ENCODE results near the gene DHDH. TPM values are rescaled to one million over a fixed set of nuclear protein-coding genes. Genes with fewer than 3 reads are reported as not detected.
"Not testable (repeated sequence)": the region's sequence is repeated elsewhere in the genome, so short reads cannot be mapped to it uniquely, and the experiment has no call there.

Gene DHDH
- total RNA-seq, 1 donor = 0.36 TPM

DNA sequence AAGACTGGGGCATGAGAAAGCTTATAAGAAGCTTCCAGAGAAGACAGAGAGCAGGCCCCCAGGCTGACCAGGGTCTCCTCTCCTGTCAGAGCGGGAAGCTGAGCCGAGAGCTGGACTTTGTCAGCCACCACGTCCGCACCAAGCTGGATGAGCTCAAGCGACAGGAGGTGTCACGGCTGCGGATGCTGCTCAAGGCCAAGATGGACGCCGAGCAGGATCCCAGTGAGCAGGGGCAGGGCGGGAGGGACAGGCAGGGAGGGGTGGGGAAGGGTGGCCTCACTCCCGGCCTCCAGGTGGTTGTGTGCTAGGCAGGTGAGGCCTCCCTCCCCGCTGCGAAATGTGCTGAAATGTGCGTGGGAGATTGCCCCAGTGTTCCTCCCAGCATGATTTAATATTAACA is 27.8 kb upstream of the DHDH start:
- DNase-seq (ENCODE audit: insufficient read length, low spot score, missing footprints) = no peak
- Histone ChIP-seq H3K4me2 (ENCODE audit: insufficient read depth, low read length) (no peak overlapping the region), H3K27me3 (ENCODE audit: insufficient read depth, low read length) (no peaks in the 10 kb centered on the region), H4K20me1 (ENCODE audit: insufficient read depth, low read length) (peaks cover 11% of the 10 kb centered on the region), H3K4me3 (ENCODE audit: insufficient read depth, low read length) (no peak overlapping the region), H2AFZ (ENCODE audit: low read length) (no peak overlapping the region), H3K79me2 (ENCODE audit: insufficient read depth, low read length) (peaks cover 28% of the 10 kb centered on the region), H3K36me3 (ENCODE audit: insufficient read depth, low read length) (peaks cover 32% of the 10 kb centered on the region), H3K27ac (ENCODE audit: low read depth, low read length) (no peak overlapping the region), H3K9me3 (ENCODE audit: low read depth, low read length) (no peaks in the 10 kb centered on the region), H3K4me1 (ENCODE audit: insufficient read depth, low read length) (peaks cover 8% of the 10 kb centered on the region)
- TF ChIP-seq, protein P1, sequence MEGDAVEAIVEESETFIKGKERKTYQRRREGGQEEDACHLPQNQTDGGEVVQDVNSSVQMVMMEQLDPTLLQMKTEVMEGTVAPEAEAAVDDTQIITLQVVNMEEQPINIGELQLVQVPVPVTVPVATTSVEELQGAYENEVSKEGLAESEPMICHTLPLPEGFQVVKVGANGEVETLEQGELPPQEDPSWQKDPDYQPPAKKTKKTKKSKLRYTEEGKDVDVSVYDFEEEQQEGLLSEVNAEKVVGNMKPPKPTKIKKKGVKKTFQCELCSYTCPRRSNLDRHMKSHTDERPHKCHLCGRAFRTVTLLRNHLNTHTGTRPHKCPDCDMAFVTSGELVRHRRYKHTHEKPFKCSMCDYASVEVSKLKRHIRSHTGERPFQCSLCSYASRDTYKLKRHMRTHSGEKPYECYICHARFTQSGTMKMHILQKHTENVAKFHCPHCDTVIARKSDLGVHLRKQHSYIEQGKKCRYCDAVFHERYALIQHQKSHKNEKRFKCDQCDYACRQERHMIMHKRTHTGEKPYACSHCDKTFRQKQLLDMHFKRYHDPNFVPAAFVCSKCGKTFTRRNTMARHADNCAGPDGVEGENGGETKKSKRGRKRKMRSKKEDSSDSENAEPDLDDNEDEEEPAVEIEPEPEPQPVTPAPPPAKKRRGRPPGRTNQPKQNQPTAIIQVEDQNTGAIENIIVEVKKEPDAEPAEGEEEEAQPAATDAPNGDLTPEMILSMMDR (IDR thresholded peaks at IDR 0.05; ENCODE audit: extremely low read depth, low read depth, low read length) = no peak

DNA sequence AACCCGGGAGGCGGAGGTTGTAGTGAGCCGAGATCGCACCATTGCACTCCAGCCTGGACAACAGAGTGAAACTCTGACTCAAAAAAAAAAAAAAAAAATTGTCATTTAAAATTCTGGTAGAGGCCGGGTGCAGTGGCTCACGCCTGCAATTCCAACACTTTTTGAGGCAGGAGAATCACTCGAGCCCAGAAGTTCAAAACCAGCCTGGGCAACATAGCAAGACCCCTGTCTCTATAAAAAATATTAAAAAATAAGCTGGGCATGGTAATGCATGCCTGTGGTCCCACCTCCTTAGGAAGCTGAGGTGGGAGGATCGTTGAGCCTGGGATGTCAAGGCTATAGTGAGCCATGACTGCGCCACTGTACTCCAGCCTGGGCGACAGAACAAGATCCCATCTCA is 27.2 kb upstream of the DHDH start:
- H3K4me2 ChIP-seq (ENCODE audit: insufficient read depth, low read length) = no peak overlapping the region

DNA sequence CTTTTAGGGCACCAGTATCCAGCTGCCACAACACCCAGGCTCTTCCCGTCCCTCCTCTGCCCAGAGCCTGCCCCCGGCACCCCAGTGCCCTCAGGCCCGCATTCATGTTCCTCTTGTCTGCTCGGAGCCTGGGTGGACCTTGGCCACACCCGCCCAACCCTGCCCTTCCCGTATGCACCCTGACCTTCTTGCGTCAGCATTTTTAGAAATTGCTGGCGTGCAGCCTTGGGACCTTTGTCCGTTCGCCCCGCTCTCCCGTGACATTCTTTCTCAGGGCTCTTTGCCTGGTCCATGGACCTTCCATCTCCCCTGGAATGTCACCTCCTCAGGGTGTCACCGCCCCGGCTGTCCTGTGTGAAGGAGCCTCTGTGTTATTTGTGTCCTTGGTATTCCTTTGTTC is 25.8 kb upstream of the DHDH start:
- Histone ChIP-seq H3K36me3 (ENCODE audit: insufficient read depth, low read length) (peaks cover 49% of the 10 kb centered on the region), H2AFZ (ENCODE audit: low read length) (no peak overlapping the region), H3K4me1 (ENCODE audit: insufficient read depth, low read length) (no peaks in the 10 kb centered on the region), H3K79me2 (ENCODE audit: insufficient read depth, low read length) (peaks cover 10% of the 10 kb centered on the region), H3K27ac (ENCODE audit: low read depth, low read length) (no peak overlapping the region), H3K9me3 (ENCODE audit: low read depth, low read length) (no peaks in the 10 kb centered on the region), H3K4me3 (ENCODE audit: insufficient read depth, low read length) (no peak overlapping the region), H4K20me1 (ENCODE audit: insufficient read depth, low read length) (peaks cover 5% of the 10 kb centered on the region), H3K27me3 (ENCODE audit: insufficient read depth, low read length) (no peaks in the 10 kb centered on the region), H3K4me2 (ENCODE audit: insufficient read depth, low read length) (no peak overlapping the region)
- no peak for DNase-seq (ENCODE audit: insufficient read length, low spot score, missing footprints)
- TF ChIP-seq, protein P1 (IDR thresholded peaks at IDR 0.05; ENCODE audit: extremely low read depth, low read depth, low read length) = no peak

More for the DNA sequence above, 27.2 kb upstream of the DHDH start:
- TF ChIP-seq, protein P1 (IDR thresholded peaks at IDR 0.05; ENCODE audit: extremely low read depth, low read depth, low read length) = no peak
- no peak for DNase-seq (ENCODE audit: insufficient read length, low spot score, missing footprints)
- Histone ChIP-seq H3K36me3 (ENCODE audit: insufficient read depth, low read length) (peaks cover 39% of the 10 kb centered on the region), H3K27ac (ENCODE audit: low read depth, low read length) (no peak overlapping the region), H3K79me2 (ENCODE audit: insufficient read depth, low read length) (peaks cover 21% of the 10 kb centered on the region), H3K9me3 (ENCODE audit: low read depth, low read length) (no peaks in the 10 kb centered on the region), H3K27me3 (ENCODE audit: insufficient read depth, low read length) (no peaks in the 10 kb centered on the region), H3K4me3 (ENCODE audit: insufficient read depth, low read length) (no peak overlapping the region), H2AFZ (ENCODE audit: low read length) (no peak overlapping the region), H4K20me1 (ENCODE audit: insufficient read depth, low read length) (peaks cover 11% of the 10 kb centered on the region), H3K4me1 (ENCODE audit: insufficient read depth, low read length) (peaks cover 2% of the 10 kb centered on the region)

DNA sequence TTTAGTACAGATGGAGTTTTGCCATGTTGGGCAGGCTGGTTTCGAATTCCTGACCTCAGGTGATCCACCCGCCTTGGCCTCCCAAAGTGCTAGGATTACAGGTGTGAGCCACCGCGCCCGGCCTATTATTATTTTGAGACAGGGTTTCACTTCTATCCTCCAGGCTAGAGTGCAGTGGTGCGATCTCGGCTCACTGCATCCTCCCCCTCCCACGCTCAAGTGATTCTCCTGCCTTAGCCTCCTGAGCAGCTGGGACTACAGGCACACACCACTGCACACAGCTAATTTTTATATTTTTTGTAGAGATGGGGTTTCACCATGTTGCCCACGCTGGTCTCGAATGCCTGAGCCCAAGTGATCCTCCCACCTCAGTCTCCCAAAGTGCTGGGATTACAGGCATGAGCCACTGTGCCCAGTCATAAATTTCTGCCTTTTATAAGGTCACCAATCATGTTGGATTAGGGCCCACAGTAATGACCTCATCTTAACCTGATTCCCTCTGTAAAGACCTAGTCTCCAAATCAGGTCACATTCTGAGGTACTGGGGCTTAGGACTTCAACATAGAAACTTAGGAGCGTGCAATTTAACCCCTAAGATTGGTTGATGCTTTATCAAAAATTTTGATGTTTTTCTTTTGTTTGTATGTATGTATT is 23.9 kb upstream of the DHDH start:
- H3K79me2 ChIP-seq (ENCODE audit: insufficient read depth, low read length); H3K9me3 ChIP-seq (ENCODE audit: low read depth, low read length); H3K4me2 ChIP-seq (ENCODE audit: insufficient read depth, low read length); H4K20me1 ChIP-seq (ENCODE audit: insufficient read depth, low read length); H3K27me3 ChIP-seq (ENCODE audit: insufficient read depth, low read length); H3K4me1 ChIP-seq (ENCODE audit: insufficient read depth, low read length); H3K27ac ChIP-seq (ENCODE audit: low read depth, low read length); DNase-seq (ENCODE audit: insufficient read length, low spot score, missing footprints); H2AFZ ChIP-seq (ENCODE audit: low read length); H3K4me3 ChIP-seq (ENCODE audit: insufficient read depth, low read length): not testable (repeated sequence)
- peaks cover 64% of the 10 kb centered on the region for H3K36me3 ChIP-seq (ENCODE audit: insufficient read depth, low read length)
